GM15510 (cell line): ENCODE data around the gene AP1G1.

ENCODE experiments used
- POLR2A ChIP-seq: IDR thresholded peaks from 3 replicates; pipeline ENCODE4 v1.6.1; 2011; ENCODE audit warnings: borderline replicate concordance; ENCODE audit not compliant: insufficient read length; ENCODE audit errors: extremely low read depth

The AP1G1 gene

DNA sequence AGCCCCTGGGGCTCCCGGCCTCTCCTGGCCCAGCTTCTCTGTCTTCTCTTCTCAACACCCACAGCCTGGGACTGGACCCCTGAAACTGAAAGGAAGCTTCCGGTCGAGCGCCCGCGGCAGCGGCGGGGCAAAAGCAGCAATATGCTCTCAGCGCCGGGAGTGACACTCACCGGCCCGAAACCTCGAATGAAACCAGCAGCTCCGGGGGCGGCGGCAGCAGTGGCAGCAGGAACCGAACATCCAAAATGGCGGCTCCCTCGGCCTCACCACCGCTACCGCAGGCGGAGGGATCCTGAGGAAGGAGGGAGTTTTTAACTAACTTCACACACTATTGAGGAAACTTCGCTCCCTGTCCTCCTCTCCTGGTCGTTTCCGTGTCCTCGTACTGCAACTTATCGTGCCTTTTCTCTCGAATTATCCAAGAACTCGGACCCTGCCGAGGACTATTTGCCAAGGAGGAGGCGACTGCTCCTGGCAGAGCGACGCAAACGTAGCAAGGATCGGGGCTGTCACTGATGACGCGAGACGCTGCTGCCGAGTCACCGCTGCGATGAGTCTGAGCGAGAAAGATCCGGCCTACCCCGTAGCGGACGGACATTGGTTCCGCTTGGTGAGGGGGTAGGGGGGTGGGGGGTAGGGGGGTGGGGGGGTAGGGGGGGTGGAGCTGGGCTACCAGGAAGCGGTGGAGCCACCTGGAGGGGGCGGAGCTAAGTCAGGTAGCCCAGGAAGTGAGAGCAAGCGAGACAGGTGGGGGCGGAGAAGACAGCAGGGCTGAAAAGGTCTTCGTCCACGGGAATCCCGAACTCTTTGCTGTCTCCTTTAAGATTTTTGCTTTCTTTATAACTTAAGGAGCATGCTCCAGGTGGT is at the start of gene AP1G1:
AP1G1 (minus strand) TSS at position 242 of the 867 bp plus-strand sequence. CDS start 19,355 bp downstream, outside the sequence.
- peak; percentile 76 for TF ChIP-seq POLR2A

DNA sequence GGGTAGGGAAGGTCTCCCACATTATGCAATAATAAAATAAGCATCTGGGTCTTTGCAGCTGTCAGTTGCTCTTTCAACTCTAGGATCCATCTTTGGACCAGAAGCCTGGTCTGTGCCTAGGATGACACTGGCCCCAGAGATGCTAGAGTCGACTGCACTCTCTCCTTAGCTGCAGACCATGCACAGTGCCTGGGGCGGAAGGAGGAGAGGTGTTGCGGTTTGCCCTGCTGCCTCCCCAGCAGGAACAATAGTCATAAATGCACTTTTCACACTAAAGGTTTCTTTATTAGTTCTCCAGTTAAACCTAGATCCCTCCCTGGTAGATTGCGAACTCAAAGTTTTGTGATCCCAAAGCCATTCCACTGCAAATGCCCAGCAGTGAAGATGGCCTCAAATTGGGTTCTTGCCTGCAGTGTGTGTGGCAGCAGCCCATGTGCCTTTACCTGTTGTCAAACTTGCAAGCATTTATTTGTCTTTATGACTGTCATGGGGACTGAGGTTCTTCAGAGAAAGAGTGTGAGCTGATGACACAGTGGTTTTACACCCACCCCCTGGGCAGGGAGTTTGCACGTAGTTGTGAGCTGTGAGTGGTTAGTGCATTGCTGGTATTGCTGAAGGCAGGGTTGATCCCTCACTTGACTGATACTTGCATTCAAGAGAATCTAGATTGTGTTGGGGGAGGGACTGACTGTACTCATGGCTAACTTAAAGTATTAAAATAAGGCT is 47.5 kb upstream of the AP1G1 start:
- TF ChIP-seq POLR2A = no peak

DNA sequence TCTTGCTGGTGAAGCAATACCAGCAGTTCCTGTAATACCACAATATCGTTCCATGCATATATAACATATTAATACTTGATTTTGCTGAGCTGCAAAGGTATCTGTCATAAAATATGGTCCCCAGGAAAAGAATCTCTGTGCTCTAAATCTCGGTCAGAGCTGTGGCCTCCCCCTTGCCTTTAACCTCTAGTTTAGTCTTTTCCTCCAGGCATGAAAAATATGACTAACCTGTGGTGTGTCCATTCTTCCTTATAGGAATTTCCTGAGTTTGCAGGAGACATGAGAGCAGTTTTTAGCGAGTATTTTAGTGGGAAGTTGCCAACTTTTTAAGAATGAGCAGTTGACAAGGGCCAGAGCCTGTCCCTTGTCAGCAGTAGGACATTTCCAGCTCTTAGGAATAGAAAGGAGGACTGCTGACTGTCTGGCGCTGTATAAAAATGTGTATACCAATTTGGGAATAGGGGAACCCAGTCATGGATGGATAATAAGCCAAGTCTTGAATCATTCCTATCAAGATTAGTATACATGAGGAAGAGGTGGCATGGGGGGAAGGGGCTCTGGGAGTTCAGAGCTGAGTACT is 45.8 kb upstream of the AP1G1 start:
- no peak for TF ChIP-seq POLR2A

DNA sequence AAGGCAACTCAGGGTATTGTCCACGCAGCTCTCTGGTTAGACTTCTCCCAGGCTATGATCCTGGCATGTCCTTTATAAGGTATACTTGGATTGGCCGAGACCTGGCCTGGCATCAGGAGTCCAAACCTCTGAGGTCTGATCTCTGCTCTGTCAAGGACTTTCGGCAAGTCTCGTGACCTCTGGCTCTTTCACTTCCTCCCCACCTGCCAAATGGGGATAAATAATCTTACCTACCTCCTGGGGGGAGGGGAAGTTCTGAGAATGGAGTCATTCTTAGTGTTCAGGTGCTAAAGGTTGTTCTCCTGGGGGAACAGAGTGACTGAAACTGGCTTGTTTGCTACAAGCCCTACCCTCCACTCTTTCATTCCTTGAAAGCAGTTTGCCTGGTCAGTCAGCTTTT is 44.8 kb upstream of the AP1G1 start:
- TF ChIP-seq POLR2A = no peak

DNA sequence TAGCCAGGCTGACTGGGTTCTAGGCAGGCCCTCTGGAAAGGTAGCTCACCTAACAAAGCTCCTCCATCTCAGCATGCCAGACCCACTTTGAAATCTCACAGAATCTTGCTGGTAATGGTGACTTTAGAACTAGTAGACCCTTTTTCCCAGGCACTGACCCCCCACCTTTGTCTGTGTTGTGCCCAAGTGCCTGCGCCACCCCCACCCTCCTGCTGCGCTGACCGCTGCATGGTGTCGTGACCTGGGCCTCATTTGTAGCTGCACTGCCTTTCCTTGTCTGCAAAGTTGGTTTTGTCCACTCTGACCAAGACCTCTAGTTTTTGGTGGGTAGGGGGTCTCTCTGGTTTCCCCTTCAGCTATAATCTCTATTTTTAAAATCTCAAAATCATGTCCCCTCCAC is 43.9 kb upstream of the AP1G1 start:
- TF ChIP-seq POLR2A = no peak

DNA sequence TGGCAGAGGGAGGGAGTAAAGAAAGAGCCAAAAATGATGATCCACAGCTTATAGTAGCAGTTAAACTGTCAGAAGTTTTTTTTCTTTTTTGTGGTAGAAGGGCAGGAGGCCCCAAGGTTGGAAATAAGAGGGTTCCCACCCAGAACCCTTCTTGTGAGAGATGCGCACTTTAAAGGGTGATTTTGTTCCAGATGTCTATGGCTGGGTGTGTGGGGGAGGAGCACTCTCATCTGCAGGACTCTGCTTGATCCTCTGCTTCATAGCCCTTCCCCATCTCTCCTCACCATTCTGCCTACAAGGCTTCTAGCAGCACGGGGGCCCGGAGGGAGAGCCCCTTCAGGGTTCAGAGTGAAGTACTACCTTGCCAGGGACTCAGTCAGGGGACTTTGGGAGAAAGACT is 43.5 kb upstream of the AP1G1 start:
- no peak for TF ChIP-seq POLR2A

DNA sequence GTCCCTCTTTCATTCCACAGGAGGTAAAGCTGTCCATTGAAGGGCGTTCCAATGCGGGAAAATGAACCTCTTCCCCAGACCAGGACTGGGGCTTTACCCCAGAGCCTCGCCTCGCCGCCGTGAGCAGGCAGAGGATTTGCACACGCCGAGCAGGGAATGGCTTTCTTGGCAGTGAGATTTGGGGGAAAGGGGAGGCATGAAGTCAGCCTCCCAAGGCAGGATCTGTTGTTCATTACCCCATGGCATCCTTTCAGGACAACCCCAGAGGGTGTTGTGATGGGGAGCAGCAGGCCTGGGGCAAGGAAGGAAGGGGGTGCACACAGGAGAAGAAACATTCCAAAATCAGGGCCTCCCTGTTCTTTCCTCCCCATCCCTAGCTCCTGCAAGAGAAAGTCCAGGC is 43.1 kb upstream of the AP1G1 start:
- no peak for TF ChIP-seq POLR2A

DNA sequence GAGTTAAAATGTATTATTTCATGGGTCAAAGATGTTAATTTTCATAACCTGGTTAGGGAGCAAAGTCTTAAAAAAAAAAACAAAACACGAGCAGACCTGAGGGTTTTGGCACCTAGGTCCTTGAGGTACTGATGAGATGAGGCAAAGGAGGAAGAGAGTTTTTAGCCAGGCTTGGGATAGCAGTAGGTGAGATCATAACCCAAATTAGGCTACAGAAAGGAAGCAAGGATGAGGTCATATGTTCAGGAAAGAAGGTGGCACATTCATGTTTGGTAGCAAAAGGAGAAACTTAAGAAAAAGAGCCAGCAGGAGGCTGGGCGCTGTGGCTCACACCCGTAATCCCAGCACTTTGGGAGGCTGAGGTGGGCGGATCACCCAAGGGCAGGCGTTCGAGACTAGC is 40.0 kb upstream of the AP1G1 start:
- no peak for TF ChIP-seq POLR2A

DNA sequence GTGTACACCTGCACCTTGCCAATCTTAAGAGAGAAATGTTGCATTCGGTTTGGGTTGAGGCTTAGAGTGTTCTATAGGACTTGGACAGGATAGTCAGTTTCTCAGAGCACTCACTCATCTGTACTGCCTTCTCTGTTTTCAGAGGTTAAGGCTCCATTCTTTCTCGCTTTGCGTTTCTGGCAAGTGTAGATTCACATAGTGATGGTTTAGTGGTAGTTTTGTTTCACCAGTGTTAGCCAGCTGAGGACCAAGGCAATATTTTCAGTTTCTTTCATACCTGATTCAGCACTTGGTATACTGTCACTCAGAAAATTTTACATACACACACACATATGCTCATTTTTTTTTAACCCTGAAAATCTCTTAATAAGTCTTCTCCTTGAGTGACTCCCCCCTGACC is 38.5 kb upstream of the AP1G1 start:
- no peak for TF ChIP-seq POLR2A

DNA sequence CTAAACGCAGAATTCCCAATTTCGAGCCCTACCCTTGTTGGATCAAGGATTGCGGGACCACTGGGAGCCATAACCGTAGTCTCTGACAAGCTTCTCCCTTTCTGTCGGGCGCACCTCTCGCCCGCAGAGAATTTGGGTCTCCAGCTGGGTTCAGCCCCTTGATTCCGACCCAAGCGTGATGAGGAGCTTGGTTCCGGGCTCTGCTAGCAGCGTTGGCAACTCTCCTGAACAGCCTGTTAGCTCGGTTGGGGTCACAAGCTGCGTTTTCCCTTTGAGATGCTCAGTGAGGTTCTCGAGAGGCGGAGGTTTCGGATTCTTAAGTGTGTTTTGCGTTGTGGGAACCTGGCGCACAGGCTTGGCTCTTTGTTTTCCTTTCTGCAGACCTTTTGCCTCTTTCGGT is 37.8 kb upstream of the AP1G1 start:
- TF ChIP-seq POLR2A = no peak

DNA sequence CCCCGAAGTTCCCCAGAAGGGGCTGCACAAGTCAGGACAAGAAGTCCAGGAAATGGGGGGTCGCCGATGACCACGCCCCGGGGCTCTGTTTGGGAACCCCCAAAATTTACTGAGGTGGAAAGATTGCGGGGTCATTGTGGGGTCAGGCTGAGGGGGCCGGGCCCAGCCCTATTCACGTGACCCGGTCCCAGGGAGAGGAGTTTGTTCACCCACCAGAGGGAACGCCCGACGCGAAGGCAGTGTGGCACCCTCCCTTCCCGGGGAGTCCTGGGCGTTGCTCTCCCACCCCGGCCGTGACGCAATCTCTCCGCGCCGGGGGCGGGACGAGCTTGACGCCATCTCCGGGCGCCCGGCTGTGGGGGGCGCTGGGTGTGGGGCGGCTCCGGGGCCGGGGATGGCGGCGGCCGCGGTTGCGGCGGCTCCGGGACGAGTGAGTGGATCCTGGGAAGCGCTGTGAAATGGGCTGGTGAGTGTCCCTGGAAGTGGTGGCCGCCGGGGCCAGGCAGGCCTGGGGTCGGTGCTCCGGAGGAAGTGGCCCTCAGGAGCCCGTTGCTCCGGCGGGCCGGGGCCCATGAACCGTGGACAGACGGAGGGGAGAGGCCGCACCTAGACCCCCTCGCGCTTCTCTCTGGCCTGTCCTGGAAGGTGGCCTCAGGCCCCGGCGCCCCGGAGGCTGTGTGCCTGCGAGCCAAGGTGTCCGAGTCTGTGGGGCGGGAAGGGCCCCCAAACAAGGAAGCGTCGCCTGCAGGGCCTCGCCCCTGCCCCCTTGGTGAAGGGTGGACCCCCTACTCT is 37.2 kb upstream of the AP1G1 start, which contains the start of gene ATXN1L:
ATXN1L (plus strand) TSS at position 338 of the 792 bp plus-strand sequence. CDS start 3,765 bp downstream, outside the sequence.
- TF ChIP-seq POLR2A = peak; percentile 86

DNA sequence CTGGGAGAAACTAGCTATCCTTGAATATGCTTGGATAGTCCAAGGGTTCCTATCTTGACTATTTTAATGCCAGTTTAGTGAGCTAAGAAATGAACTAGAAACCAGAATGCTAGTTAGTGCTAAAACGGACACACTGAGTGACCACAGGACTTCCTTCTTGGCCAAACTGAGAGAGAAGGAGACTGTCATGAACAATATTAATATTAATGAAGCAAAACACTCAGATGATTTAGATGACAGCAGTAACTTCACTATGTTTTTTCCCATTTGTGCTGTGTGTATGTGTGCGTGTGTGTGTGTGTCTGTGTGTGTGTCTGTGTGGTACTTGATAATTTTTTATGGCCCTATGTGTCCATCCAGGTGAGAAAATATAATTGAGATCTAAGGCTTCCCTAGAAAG is 34.9 kb upstream of the AP1G1 start:
- no peak for TF ChIP-seq POLR2A

DNA sequence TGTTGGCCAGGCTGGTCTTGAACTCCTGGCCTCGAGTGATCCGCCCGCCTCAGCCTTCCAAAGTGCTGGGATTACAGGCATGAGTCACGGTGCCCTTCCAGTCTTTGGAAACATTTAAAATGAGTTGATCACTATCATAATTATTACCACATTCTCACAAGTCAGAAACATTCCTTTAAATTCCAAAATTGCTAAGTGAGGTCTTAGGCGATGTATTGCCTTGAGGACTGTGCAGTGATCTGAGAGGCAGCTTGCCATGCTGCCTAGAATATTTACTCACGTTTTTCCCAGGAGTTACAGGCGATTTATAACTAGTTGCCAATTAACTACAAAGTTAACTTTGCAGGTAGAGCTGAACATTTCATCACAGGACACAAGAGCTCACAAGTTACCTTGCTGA is 31.4 kb upstream of the AP1G1 start:
- no peak for TF ChIP-seq POLR2A

DNA sequence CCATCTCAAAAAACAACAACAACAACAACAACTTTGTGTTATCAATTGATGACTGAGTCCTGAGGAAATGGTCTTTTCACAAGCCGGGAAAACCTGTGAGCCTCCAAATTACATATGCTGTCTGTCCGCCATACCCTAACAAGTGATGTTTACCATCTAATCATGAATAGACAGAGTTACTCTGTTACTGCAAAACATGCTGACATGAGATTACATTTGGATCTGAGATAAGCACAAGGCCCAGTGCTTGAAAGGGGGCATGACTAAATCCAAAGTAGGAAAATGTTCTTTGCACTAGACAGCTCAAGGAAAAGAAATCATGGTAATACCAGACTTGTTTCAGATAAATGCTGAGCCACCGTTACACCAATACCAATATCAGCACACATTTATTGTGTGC is 28.5 kb upstream of the AP1G1 start:
- TF ChIP-seq POLR2A = no peak

DNA sequence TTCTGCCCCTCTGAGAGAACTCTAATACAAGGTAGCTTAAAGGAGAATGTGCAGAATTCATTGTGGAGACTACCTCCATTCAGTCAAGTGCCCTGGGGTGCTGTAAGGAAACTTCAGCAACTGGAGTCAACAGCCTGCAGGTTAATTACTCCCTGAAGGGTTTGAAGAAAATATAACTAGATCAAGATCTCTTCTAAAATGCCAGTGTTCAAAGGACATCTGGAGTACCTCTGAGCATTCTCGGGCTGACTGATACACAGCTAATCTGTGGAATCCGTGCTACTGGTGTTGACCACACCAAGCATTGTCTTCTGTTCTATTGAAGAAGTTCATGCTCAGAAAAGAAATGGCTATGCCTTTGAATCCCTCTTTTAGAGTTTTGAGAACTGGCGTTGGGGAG is 25.7 kb upstream of the AP1G1 start:
- TF ChIP-seq POLR2A = no peak

DNA sequence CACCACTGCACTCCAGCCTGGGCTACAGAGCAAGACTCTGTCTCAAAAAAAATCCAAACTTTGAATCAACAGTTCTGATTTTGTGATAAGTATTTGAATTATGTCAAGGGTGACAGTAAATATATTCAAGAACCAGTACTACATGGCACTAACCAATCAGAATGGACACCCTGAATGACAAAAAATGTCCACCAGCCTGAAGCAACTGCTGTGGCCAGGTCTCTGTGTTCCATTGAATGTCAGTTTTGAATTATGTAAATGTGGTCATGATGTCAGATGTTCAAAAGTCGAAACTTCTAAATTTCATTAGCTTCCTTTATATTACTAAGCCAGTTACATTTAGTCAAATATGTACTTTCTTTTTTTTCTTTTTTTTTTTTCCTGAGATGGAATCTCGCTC is 21.7 kb upstream of the AP1G1 start:
- no peak for TF ChIP-seq POLR2A

DNA sequence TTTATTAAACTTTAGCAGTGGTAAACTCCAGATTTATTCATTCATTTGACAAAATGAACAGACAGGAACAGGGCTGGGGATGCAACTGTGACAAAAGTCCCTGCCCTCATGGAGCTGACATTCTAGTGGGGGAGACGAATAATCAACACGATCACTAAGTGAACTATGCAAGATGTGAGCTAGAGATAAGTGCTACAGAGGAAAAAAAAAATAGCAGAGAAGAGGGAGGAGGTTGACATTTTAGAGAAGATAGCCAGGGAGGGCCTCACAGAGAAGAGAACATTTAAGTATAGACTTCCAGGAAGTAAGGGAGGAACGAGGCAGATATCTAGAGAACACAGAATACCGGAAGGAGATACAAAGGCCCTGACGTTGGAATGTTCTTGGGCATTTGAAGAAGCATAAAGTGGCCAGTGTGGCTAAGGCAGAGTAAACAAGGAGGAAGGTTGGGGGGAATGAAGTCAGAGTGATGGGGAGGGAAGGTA is 17.9 kb upstream of the AP1G1 start:
- TF ChIP-seq POLR2A = no peak
